Ishikawa (cell line): ENCODE measurements around the gene RNF157.
A peak's percentile ranks its signal among the peaks of the same experiment; 100 is the strongest.

Experiments
- CEBPB ChIP-seq: IDR thresholded peaks from 2 replicates; pipeline ENCODE4 v1.6.1; 2012
- CREB1 ChIP-seq: IDR thresholded peaks from 2 replicates; pipeline ENCODE4 v1.6.1; 2012; ENCODE audit warnings: low read depth
- EGR1 ChIP-seq: IDR thresholded peaks from 2 replicates; pipeline ENCODE4 v1.6.1; 2012
- EP300 ChIP-seq: IDR thresholded peaks from 2 replicates; pipeline ENCODE4 v1.6.1; 2012; ENCODE audit warnings: borderline replicate concordance
- FOXM1 ChIP-seq: IDR thresholded peaks from 2 replicates; pipeline ENCODE4 v1.6.1; 2012; ENCODE audit warnings: low read depth, borderline replicate concordance
- MAX ChIP-seq: IDR thresholded peaks from 2 replicates; pipeline ENCODE4 v1.6.1; 2012
- NFIC ChIP-seq: IDR thresholded peaks from 2 replicates; pipeline ENCODE4 v1.6.1; 2012
- RAD21 ChIP-seq: IDR thresholded peaks from 2 replicates; pipeline ENCODE4 v1.6.1; 2012; ENCODE audit warnings: low read depth
- REST ChIP-seq: IDR thresholded peaks from 2 replicates; pipeline ENCODE4 v1.6.1; 2012; ENCODE audit warnings: low read depth, mild to moderate bottlenecking
- TAF1 ChIP-seq: IDR thresholded peaks from 2 replicates; pipeline ENCODE4 v1.6.1; 2012; ENCODE audit warnings: low read depth, mild to moderate bottlenecking
- TCF12 ChIP-seq: IDR thresholded peaks from 2 replicates; pipeline ENCODE4 v1.6.1; 2012; ENCODE audit warnings: low read depth
- TEAD4 ChIP-seq: IDR thresholded peaks from 2 replicates; pipeline ENCODE4 v1.6.1; 2012
- USF1 ChIP-seq: IDR thresholded peaks from 2 replicates; pipeline ENCODE4 v1.6.1; 2012
- YY1 ChIP-seq: IDR thresholded peaks from 2 replicates; pipeline ENCODE4 v1.6.1; 2012; ENCODE audit warnings: low read depth
- ZBTB7A ChIP-seq: IDR thresholded peaks from 2 replicates; pipeline ENCODE4 v1.6.1; 2012; ENCODE audit warnings: low read depth

The RNF157 gene

GRCh38 chr17:76154936-76155845 is 85.1 kb downstream of the RNF157 start:
- TF ChIP-seq RAD21 (no peak), EGR1 (no peak), EP300 (no peak), NFIC (no peak), USF1 (no peak), ZBTB7A (no peak), CREB1 (no peak), CEBPB (no peak), YY1 (no peak), MAX (no peak), TEAD4 (no peak), TAF1 (no peak)

DNA sequence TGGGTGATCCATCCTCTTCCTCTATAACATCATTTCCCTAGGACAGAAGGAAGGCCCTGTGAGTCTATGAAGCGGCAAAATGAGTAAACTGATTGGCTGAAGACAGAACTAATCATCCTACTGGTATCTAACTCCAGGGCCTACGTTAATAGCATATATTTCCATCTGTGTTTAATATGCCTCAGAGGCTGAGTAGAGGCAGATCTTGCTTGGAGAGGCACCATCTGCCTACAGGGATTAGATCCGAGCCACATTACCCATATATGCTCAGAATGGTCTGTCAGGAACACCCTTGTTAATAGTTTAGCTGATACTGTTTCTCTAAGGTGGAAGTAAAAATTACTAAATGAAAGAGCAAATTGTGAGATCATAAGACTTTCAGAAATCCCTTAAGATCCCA is 86.0 kb downstream of the RNF157 start:
- no peak for TF ChIP-seq TCF12
- no peak for TF ChIP-seq TAF1
- no peak for TF ChIP-seq REST
- no peak for TF ChIP-seq RAD21
- no peak for TF ChIP-seq MAX
- no peak for TF ChIP-seq CEBPB

- no peak for TF ChIP-seq MAX
- no peak for TF ChIP-seq CREB1
- no peak for TF ChIP-seq FOXM1
- TF ChIP-seq EGR1: no peak
- TF ChIP-seq EP300: no peak
- TF ChIP-seq TEAD4: peak; percentile 14; the same call in 1 of the 2 replicates
- no peak for TF ChIP-seq ZBTB7A
- no peak for TF ChIP-seq TCF12
- TF ChIP-seq NFIC: no peak
- TF ChIP-seq USF1: no peak
- TF ChIP-seq REST: no peak
- TF ChIP-seq YY1: 0 out of 2 replicates have a peak, but pooled peaks have one; percentile 16
- no peak for TF ChIP-seq TAF1
- TF ChIP-seq RAD21: peak; percentile 41
- TF ChIP-seq CEBPB: no peak
These were observed 86.7 kb downstream of the RNF157 start for GRCh38 chr17:76153640-76154039.

DNA sequence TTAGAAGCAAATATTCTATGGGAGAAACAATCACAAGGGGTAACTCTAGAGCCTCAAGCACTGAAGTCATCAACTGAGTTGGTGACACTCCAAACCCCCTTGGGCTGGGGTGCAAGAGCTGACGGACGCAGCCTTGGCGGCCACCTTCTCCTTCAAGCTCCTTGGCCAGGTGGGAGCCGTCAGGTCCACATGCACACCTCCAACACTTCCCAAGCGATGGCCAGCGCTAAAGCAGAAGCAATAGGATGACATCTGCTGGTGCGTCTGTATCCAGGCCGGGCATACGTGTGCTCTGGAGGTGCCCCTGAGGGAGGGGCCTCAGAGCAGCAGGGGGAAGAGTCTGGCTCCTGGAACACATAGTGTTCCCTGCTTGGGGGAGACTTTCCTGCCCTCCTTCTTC is 87.1 kb downstream of the RNF157 start:
- no peak for TF ChIP-seq TCF12
- TF ChIP-seq CREB1: no peak
- TF ChIP-seq FOXM1: no peak
- TF ChIP-seq USF1: no peak
- no peak for TF ChIP-seq RAD21
- TF ChIP-seq NFIC: no peak
- TF ChIP-seq EGR1: no peak
- TF ChIP-seq ZBTB7A: no peak
- TF ChIP-seq EP300: no peak
- TF ChIP-seq YY1: no peak
- TF ChIP-seq REST: no peak
- TF ChIP-seq TAF1: no peak
- TF ChIP-seq TEAD4: no peak
- TF ChIP-seq CEBPB: no peak
- no peak for TF ChIP-seq MAX
